Suppressor macrophage (primary cell): ENCODE data around the gene TAF6.

Experiments used
- DNase-seq, 4 experiments: peaks; one replicate each; pipeline ENCODE4 v3.0.0-alpha.2; 2020 to 2022

The TAF6 gene

DNA sequence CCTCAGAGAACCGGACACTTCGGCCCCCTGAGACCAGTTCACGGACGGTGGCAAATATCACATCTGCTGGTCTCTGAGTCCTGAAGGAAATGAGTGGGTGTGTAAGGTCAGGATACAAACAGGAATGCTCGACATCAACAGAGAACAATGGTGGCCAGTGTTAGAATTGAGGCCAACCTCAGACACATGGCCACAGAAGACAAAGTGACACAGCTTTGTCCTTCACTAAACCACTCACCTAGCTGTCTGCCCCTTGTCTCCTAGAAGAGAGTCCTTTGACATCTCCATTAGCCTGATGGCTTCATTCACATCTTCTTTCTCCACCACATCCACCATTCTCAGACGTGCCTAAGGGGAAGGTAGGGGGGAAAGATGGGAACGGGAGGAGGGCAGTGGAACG lies 26.1 kb downstream of the TAF6 start:
- DNase-seq = no peak

GRCh38 chr7:100091411-100092181 lies 27.6 kb downstream of the TAF6 start:
- DNase-seq = peak in 1 of 4 experiments; percentile 14

DNA sequence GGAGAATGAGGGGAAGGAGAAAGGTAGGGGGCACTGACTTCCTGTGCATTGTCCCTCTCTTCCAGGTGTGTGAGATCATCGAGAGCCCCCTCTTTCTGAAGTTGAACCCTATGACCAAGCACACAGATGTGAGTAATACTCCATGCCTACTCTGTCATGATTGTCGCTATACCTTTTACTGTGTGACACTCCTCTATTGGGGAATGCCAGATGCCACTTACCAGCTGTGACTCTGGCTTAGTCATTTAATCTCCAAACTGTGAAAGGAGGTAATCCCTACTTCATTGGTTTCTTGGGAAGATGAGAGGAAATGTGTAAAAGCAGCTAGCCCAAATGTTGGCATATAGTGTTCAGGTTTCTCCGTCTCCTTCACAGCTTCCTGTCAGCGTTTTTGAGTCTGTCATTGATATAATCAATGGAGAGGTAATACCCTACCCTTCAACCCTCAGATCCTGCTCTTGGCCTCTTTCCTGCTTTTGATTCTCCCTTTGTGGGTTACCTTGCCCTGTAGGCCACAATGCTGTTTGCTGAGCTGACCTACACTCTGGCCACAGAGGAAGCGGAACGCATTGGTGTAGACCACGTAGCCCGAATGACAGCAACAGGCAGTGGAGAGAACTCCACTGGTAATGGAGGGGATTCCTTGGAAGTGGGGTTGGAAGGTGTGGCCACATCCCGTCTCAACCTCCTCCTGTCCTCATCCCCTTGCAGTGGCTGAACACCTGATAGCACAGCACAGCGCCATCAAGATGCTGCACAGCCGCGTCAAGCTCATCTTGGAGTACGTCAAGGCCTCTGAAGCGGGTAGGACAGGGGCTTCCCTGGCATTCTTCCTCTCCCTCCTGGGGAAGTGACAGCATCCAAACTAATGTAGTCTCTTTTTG lies 28.4 kb downstream of the TAF6 start:
- no peak for DNase-seq

DNA sequence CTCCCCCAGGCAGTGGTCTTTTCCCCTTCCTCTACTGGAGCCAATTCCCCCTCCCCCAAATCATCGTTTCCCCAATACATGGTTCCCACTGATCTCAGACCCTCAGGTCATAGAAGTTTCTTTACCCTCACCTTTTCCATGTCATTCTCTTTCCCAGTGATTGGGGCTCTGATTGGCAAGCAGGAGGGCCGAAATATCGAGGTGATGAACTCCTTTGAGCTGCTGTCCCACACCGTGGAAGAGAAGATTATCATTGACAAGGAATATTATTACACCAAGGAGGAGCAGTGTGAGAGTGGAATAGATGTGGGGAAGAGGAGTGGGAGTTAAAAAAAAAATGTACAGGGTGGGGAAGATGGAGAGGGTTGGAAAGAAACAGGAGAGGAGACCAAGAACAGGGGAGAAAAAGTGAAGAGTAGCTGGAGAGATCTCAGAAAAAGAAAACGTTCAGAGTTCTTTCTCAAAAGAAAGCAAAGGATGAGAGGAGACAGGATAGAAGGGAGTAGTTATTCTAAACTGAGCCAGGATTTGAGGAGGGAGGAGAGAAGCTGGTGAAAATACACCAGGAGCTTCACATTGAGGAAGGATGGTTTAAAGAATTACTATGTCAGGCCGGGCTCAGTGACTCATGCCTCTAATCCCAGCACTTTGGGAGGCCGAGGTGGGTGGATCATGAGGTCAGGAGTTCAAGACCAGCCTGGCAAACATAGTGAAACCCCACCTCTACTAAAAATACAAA lies 29.5 kb downstream of the TAF6 start:
- DNase-seq = peak in 1 of 4 experiments; percentile 9

DNA sequence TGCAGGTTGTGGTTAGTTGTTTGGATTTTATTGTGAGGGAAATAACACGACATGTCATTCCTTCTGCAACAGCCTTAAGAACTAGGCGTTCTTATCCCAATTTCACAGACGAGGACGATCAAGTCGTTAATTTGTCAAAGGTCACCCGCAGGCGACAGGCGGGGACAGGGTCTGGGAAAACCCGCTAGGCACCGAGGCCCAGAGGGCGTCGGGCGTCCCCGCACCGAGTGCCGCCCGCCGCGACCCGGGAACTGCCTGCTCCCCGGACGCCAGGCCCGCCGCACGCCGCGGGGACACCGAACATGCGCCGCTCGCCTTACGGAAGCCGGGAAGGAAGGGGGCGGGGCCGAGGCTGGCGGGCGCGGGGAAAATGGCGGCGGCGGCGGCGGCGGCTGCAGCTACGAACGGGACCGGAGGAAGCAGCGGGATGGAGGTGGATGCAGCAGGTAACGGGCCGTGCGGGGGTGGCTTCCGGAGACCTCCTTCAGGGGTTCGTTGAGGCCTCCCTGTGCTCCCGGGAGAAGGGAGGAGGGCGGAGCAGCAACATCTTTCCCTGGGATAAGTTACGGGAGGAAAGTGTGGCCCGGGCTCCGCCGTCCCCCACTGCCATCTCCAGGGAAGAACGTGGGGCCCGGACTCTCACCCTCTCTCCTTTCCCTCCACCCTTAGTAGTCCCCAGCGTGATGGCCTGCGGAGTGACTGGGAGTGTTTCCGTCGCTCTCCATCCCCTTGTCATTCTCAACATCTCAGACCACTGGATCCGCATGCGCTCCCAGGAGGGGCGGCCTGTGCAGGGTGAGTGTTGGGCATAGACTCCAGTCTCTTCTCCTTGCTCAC lies 30.3 kb downstream of the TAF6 start, which contains the start of gene COPS6:
COPS6 (plus strand) TSS at position 349 of the 837 bp plus-strand sequence; CDS start at position 371, 22 bp downstream.
- DNase-seq = peak; percentile 81 to 95 (median 88)

GRCh38 chr7:100088095-100088620 lies 31.0 kb downstream of the TAF6 start:
- no peak for DNase-seq

DNA sequence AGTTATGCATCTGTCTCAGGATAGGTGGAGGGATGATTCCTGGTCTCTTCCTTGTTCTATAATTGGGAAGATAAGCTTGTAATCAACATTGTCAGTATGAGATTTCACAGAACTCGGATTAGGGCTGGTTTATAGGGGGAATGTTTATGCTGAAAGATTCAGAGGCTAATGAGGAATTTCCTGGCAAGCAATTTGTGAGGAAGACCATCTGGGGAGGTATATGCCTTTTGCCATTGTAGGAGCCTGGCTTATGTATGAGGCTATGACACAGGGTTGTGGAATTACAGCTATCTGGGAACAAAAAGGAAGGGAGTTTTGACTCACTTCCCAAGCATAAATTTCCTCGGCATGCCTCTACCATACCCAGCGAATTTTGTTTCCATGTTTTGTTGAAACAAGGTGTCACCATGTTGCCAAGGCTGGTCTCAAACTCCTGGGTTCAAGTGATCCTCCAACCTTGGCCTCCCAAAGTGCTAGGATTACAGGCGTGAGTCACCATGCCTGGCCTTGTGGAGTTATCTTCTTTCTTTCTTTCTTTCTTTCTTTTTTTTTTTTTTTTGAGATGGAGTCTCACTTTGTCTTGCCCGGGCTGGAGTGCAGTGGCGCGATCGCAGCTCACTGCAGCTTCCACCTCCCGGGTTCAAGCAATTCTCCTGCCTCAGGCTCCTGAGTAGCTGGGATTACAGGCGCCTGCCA lies 32.0 kb downstream of the TAF6 start:
- no peak for DNase-seq

GRCh38 chr7:100085515-100085914 lies 33.6 kb downstream of the TAF6 start:
- no peak for DNase-seq

DNA sequence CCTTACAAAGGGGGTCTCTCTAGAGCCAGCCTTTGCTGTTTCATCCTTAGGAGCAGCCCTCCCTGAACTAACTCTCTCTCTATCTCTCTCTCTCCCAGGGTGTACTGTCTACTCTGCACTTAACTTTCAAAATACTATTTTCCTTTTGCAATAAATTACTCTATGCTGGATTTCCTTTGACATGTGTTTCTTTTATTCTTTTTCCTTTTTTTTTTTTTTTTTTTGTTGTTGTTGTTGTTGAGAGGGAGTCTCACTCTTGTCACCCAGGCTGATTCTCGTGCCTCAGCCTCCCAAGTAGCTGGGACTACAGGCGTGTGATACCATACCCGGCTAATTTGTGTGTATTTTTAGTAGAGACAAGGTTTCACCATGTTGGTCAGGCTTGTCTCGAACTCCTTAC lies 36.2 kb downstream of the TAF6 start:
- DNase-seq = no peak

GRCh38 chr7:100081535-100082102 lies 37.5 kb downstream of the TAF6 start, which contains the start of gene ZNF3:
Gene ZNF3, minus strand, starts transcription at chr7:100081723. Its CDS starts 4,366 bp downstream, at chr7:100077357.
- peak; percentile 99 for DNase-seq

GRCh38 chr7:100080907-100081534 lies 38.1 kb downstream of the TAF6 start:
- peak; percentile 22 to 38 (median 30) for DNase-seq

GRCh38 chr7:100079024-100079560 lies 40.1 kb downstream of the TAF6 start:
- no peak for DNase-seq

GRCh38 chr7:100077205-100077604 lies 42.0 kb downstream of the TAF6 start:
- DNase-seq = no peak

- no peak for DNase-seq
Measured at GRCh38 chr7:100075418-100075817, 43.7 kb downstream of the TAF6 start.

DNA sequence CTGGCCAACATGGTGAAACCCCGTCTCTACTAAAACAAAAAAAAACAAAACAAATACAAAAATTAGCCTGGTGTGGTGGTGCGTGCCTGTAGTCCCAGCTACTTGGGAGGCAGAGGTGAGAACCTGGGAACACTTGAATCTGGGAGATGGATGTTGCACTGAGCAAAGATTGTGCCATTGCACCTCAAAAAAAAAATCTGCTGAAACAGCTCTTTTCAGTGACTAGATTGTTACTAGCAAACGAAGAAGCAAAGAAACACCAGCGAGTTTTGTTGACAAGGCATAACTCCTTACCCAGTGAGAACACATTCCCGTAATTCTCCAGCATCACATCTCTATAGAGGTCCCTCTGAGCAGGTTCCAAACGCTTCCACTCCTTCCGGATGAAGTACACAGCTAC lies 44.3 kb downstream of the TAF6 start:
- no peak for DNase-seq

- no peak for DNase-seq
Measured at GRCh38 chr7:100072462-100072861, 46.7 kb downstream of the TAF6 start.

DNA sequence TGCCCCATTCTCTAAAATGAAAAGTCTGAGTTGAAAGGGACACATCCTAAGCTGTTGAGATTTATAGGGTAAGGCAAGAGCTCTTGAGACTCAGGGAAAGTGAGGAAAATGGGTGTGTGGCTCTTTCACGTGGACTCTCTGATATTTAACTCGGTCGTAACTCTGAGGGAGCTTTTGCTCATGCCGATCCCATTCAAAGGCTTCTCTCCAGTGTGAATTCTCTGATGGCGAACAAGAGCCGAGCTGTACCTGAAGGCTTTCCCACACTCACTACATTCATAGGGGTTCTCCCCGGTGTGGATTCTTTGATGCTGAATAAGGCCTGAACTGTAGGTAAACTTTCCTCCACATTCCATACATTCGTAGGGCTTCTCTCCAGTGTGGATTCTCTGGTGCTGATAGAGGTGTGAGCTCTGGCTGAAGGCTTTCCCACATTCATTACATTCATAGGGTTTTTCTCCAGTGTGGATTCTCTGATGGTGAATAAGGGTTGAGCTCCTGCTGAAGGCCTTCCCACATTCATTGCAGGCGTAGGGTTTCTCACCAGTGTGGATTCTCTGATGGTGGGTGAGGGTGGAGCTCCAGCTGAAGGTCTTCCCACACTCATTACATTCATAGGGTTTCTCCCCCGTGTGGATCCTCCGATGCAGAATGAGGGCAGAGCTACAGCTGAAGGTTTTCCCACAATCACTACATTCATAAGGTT lies 48.0 kb downstream of the TAF6 start:
- DNase-seq = no peak

- no peak for DNase-seq
Measured at GRCh38 chr7:100069991-100070390, 49.2 kb downstream of the TAF6 start.

GRCh38 chr7:100066953-100067352 lies 52.2 kb downstream of the TAF6 start:
- DNase-seq = no peak
